ENCODE measurements around the gene ELMO1. TPM values are rescaled to one million over a fixed set of nuclear protein-coding genes. Genes with fewer than 3 reads are reported as not detected.

ELMO1 gene
- total and polyA plus RNA-seq, 2 of the 13 experiments (the other 11 are each of a cell fraction or from before 2014, with no cell fraction given) = 0.11 to 0.17 TPM

DNA sequence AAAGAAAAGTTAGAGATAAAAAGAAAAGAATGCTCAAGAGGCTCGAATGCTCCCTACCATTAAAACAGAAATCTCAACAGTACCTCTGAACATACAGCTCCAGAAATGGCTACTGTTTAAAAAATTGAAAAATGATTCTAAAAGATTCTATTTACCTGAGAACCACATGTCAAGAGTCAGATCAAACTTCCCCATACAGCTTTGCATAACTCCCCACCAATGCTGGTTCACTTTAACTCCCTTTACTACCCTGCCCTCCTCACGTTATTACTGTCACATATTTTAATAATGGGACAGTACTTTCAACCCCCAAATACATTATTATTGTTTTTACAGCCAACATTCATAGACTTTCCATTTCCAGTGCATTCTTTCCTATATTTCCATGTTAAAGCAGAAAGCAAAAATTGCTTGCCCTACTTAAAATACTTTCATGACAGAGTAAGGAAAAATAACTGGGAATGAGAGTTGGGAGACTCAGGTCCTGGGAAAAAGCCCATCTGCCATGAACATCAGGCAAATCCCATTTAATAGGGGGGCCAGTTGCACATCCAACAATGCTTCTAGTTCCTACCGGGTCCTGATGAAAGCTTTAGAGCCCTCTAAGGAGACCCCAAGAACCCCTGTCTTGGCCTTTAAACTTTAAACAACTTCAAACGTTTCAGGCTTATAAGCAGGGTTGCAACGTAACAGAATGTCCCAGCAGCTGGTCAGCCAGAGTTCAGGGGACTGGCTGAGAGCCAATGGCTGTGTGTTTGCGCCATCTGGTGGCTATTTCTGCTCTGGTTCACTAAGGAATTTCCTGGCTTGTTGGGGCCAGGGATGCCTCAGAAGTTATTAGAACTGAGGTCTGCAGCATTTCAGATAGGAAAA lies 247.4 kb downstream of the ELMO1 start (continued):
- TF ChIP-seq ZFP62 (CRISPR knock-in tag; IDR thresholded peaks at IDR 0.05) (no peak), TEAD3 (CRISPR knock-in tag; optimal IDR thresholded peaks at IDR 0.05; ENCODE audit: borderline replicate concordance) (peak; percentile 46), RXRB (CRISPR knock-in tag; IDR thresholded peaks at IDR 0.05; ENCODE audit: borderline replicate concordance) (0 out of 2 replicates have a peak, but pooled peaks have one; percentile 33), KDM2A (CRISPR knock-in tag; IDR thresholded peaks at IDR 0.05; ENCODE audit: borderline replicate concordance, low read depth) (peak; percentile 22; the same call in 1 of the 2 replicates), ZBTB49 (CRISPR knock-in tag; IDR thresholded peaks at IDR 0.05; ENCODE audit: borderline replicate concordance) (no peak), SALL1 (CRISPR knock-in tag; IDR thresholded peaks at IDR 0.05) (peak; percentile 52), KLF16 (CRISPR knock-in tag; IDR thresholded peaks at IDR 0.05) (peak in 1 of 2 experiments; percentile 22; a peak in 1 of 4 replicates), HNF1B (CRISPR knock-in tag; IDR thresholded peaks at IDR 0.05) (peak; percentile 50; the same call in 1 of the 2 replicates), ARID5B (CRISPR knock-in tag; IDR thresholded peaks at IDR 0.05) (peak; percentile 33; the same call in 1 of the 2 replicates), ZNF614 (CRISPR knock-in tag; IDR thresholded peaks at IDR 0.05; ENCODE audit: borderline replicate concordance) (no peak)
- TF ChIP-seq, protein P1, sequence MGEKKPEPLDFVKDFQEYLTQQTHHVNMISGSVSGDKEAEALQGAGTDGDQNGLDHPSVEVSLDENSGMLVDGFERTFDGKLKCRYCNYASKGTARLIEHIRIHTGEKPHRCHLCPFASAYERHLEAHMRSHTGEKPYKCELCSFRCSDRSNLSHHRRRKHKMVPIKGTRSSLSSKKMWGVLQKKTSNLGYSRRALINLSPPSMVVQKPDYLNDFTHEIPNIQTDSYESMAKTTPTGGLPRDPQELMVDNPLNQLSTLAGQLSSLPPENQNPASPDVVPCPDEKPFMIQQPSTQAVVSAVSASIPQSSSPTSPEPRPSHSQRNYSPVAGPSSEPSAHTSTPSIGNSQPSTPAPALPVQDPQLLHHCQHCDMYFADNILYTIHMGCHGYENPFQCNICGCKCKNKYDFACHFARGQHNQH (CRISPR knock-in tag; IDR thresholded peaks at IDR 0.05) = no peak
- TF ChIP-seq, protein P2, sequence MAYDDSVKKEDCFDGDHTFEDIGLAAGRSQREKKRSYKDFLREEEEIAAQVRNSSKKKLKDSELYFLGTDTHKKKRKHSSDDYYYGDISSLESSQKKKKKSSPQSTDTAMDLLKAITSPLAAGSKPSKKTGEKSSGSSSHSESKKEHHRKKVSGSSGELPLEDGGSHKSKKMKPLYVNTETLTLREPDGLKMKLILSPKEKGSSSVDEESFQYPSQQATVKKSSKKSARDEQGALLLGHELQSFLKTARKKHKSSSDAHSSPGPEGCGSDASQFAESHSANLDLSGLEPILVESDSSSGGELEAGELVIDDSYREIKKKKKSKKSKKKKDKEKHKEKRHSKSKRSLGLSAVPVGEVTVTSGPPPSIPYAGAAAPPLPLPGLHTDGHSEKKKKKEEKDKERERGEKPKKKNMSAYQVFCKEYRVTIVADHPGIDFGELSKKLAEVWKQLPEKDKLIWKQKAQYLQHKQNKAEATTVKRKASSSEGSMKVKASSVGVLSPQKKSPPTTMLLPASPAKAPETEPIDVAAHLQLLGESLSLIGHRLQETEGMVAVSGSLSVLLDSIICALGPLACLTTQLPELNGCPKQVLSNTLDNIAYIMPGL (CRISPR knock-in tag; IDR thresholded peaks at IDR 0.05; ENCODE audit: borderline replicate concordance in 1 of 2, low read depth in 1 of 2) = peak; percentile 33 to 45; a peak in 2 of 4 replicates
- TF ChIP-seq, protein P3, sequence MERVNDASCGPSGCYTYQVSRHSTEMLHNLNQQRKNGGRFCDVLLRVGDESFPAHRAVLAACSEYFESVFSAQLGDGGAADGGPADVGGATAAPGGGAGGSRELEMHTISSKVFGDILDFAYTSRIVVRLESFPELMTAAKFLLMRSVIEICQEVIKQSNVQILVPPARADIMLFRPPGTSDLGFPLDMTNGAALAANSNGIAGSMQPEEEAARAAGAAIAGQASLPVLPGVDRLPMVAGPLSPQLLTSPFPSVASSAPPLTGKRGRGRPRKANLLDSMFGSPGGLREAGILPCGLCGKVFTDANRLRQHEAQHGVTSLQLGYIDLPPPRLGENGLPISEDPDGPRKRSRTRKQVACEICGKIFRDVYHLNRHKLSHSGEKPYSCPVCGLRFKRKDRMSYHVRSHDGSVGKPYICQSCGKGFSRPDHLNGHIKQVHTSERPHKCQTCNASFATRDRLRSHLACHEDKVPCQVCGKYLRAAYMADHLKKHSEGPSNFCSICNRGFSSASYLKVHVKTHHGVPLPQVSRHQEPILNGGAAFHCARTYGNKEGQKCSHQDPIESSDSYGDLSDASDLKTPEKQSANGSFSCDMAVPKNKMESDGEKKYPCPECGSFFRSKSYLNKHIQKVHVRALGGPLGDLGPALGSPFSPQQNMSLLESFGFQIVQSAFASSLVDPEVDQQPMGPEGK (CRISPR knock-in tag; IDR thresholded peaks at IDR 0.05) = no peak

Data from HepG2 (cell line).